ENCODE results near the gene PIK3C2G. TPM values are rescaled to one million over a fixed set of nuclear protein-coding genes. Genes with fewer than 3 reads are reported as not detected.

PIK3C2G gene
- total and polyA plus RNA-seq, 3 donors from 2014 or later = 0.55 to 1.1 (median 0.62) TPM

DNA sequence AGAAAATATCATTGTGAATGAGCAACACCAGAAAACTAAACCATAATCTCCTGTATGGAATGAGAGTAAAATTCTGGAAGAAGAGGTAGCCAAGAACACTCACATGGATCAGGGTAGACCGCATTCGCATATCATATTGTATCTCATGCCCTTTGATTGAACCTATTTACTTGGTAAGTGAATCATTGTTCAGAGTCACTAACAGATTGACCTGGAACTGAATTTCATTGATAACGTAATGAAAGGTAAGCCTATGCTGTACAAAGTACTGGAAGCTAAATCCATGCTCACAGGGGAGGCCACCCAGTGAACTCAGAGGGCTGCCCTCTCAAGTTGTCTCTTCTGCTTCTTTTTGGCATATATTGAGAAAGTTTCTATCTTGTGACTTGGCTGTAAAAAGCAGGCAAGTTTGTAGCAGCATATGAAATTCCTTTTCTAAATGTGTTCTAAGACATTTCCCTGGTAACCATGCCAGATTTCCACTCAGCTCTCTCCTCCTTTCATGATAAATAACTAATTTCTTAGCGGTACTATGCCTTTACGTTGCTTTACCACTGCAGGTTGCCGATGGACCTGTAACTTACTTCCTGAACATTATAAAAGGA lies 385.1 kb downstream of the PIK3C2G start:
- no peak for DNase-seq
- intact Hi-C loops (cut with DNase I; ENCODE audit: low total_unique reads) = no loop called here
- Histone ChIP-seq H3K4me3 (no peak overlapping the region), H3K9me3 (no peaks in the 10 kb centered on the region), H3K27me3 (no peaks in the 10 kb centered on the region), H3K36me3 (ENCODE audit: low read depth, missing control alignments) (no peaks in the 10 kb centered on the region), H3K4me1 (no peaks in the 10 kb centered on the region), H3K27ac (no peak overlapping the region)
- TF ChIP-seq, protein P1, sequence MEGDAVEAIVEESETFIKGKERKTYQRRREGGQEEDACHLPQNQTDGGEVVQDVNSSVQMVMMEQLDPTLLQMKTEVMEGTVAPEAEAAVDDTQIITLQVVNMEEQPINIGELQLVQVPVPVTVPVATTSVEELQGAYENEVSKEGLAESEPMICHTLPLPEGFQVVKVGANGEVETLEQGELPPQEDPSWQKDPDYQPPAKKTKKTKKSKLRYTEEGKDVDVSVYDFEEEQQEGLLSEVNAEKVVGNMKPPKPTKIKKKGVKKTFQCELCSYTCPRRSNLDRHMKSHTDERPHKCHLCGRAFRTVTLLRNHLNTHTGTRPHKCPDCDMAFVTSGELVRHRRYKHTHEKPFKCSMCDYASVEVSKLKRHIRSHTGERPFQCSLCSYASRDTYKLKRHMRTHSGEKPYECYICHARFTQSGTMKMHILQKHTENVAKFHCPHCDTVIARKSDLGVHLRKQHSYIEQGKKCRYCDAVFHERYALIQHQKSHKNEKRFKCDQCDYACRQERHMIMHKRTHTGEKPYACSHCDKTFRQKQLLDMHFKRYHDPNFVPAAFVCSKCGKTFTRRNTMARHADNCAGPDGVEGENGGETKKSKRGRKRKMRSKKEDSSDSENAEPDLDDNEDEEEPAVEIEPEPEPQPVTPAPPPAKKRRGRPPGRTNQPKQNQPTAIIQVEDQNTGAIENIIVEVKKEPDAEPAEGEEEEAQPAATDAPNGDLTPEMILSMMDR (IDR thresholded peaks at IDR 0.05) = no peak
- no peak for TF ChIP-seq POLR2A (IDR thresholded peaks at IDR 0.05)
- WGBS, 2 donors = 74 to 79% methylated on average over 6 of the region's 6 CpGs

DNA sequence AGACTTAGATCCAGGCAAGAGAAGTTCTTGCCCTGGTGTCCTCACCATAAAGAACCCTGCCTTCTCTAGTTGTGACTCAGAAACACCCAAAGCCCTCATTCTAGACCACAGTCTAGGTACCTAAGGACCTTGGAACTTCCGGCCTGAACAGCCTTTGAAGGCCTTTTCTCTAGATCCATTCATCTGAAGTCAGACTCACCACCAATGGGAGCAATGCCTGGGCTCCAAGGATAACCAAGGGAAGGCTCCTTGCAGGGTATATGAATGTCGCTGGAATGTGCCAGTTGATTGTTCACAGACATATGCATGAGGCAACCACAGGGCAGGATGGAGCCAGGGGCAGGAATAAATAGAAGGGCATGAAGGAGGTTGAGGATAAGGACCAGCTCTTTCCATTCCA lies 390.2 kb downstream of the PIK3C2G start:
- H3K27ac ChIP-seq = no peak overlapping the region
- no peak overlapping the region for H3K4me3 ChIP-seq
- H3K27me3 ChIP-seq = no peaks in the 10 kb centered on the region
- intact Hi-C loops (cut with DNase I; ENCODE audit: low total_unique reads) = no loop called here
- DNase-seq = no peak
- WGBS, 2 donors = 88 to 100% methylated on average over 2 of the region's 2 CpGs
- no peaks in the 10 kb centered on the region for H3K36me3 ChIP-seq (ENCODE audit: low read depth, missing control alignments)
- H3K9me3 ChIP-seq = no peaks in the 10 kb centered on the region
- H3K4me1 ChIP-seq = no peaks in the 10 kb centered on the region
- TF ChIP-seq, protein P1 (IDR thresholded peaks at IDR 0.05) = no peak
- TF ChIP-seq POLR2A (IDR thresholded peaks at IDR 0.05) = no peak

DNA sequence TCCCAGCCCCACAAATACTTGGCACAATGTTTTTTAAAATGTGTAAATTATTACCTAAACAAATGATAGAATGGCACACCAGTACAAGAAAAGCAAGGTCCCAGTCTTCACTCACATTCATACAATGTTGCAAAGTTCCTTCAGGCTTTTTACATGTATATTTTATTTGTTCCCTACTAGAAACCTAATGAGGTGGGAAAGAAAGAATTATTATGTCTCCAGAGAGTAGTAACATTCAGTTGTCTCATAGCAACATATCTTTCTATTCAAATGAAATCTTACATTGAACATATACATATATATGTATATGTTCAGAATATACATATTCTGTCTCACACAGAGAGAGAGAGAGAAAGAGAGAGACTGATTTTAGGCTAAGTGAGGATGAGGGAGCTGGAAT lies 391.3 kb downstream of the PIK3C2G start:
- Histone ChIP-seq H3K36me3 (ENCODE audit: low read depth, missing control alignments) (no peaks in the 10 kb centered on the region), H3K27ac (no peak overlapping the region), H3K4me1 (no peaks in the 10 kb centered on the region), H3K27me3 (no peaks in the 10 kb centered on the region), H3K4me3 (no peak overlapping the region), H3K9me3 (no peaks in the 10 kb centered on the region)
- TF ChIP-seq, protein P1 (IDR thresholded peaks at IDR 0.05) = no peak
- no peak for TF ChIP-seq POLR2A (IDR thresholded peaks at IDR 0.05)
- intact Hi-C loops (cut with DNase I; ENCODE audit: low total_unique reads) = no loop called here
- no peak for DNase-seq

DNA sequence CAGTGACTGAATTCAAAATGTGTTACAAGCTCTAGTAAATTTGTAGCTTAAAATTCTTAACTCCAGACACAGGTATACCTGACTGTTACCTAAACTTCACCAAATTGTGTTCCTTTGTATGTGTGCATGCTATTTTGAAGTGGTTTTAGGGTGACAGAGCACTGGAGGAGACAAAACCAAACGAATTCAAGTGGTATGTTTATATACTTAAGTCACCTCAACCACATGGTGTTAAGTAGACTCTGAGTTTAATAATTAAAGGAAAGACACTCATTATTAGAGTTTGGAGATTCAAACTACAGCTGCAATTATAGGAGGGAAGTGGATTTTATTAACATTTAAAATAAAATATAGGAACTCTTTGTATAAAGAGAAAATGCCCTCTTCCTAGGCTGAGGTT lies 392.1 kb downstream of the PIK3C2G start:
- intact Hi-C loops (cut with DNase I; ENCODE audit: low total_unique reads) = no loop called here
- Histone ChIP-seq H3K36me3 (ENCODE audit: low read depth, missing control alignments) (no peaks in the 10 kb centered on the region), H3K9me3 (no peaks in the 10 kb centered on the region), H3K27ac (no peak overlapping the region), H3K4me3 (no peak overlapping the region), H3K4me1 (no peaks in the 10 kb centered on the region), H3K27me3 (no peaks in the 10 kb centered on the region)
- no peak for DNase-seq
- 60 to 79% methylated on average over 1 of the region's 1 CpG for WGBS, 2 donors
- TF ChIP-seq, protein P1 (IDR thresholded peaks at IDR 0.05) = no peak
- no peak for TF ChIP-seq POLR2A (IDR thresholded peaks at IDR 0.05)

DNA sequence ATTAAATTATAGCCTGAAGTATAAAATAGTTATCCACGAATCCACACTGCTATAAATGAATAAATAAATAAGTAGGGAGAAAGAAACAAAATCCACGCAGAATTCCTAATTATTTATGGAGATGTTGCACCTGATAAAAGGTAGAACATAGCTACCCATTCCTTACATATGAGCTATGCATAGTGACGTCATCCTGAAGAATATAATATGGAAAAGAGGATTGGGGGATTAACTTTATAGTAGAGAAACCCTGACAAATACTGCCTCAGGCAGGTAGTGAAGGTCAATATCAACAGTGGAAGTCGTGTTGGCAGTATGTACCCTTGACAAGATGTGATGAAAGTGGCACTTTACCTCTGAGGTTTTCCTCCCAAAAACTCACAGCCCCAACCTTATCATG lies 394.0 kb downstream of the PIK3C2G start:
- no peaks in the 10 kb centered on the region for H3K27me3 ChIP-seq
- H3K36me3 ChIP-seq (ENCODE audit: low read depth, missing control alignments) = no peaks in the 10 kb centered on the region
- no peak overlapping the region for H3K27ac ChIP-seq
- H3K4me1 ChIP-seq = no peaks in the 10 kb centered on the region
- no peak for DNase-seq
- 80 to 88% methylated on average over 4 of the region's 4 CpGs for WGBS, 2 donors
- TF ChIP-seq, protein P1 (IDR thresholded peaks at IDR 0.05) = no peak
- TF ChIP-seq POLR2A (IDR thresholded peaks at IDR 0.05) = no peak
- intact Hi-C loops (cut with DNase I; ENCODE audit: low total_unique reads) = no loop called here
- no peak overlapping the region for H3K4me3 ChIP-seq
- no peaks in the 10 kb centered on the region for H3K9me3 ChIP-seq

All from testis (tissue), 3 donors.